Choroid plexus epithelial cell (primary cell): ENCODE measurements around the gene ABCC9.
A peak's percentile ranks its signal among the peaks of the same experiment; 100 is the strongest.

Source experiments
- DNase-seq: peaks from one replicate; pipeline ENCODE4 v3.0.0-alpha.2; 2010; ENCODE audit warnings: low read depth
- H3K4me3 ChIP-seq: 2 replicates; pipeline ENCODE4 v1.5.1; 2011; ENCODE audit warnings: low read depth, mild to moderate bottlenecking, control low read depth, low read length, moderate library complexity
- CTCF ChIP-seq: conservative IDR thresholded peaks from 2 replicates; pipeline ENCODE4 v1.5.1; 2011; ENCODE audit warnings: low read depth, mild to moderate bottlenecking, control low read depth, inconsistent platforms, low read length, moderate library complexity

Gene ABCC9

GRCh38 chr12:21757735-21758134 lies 183.5 kb downstream of the ABCC9 start:
- TF ChIP-seq CTCF: no peak
- no peak overlapping the region for H3K4me3 ChIP-seq
- DNase-seq: no peak

- no peak for DNase-seq
- no peak for TF ChIP-seq CTCF
- H3K4me3 ChIP-seq: no peak overlapping the region
These were observed 184.5 kb downstream of the ABCC9 start for GRCh38 chr12:21756699-21757098.

GRCh38 chr12:21751517-21751916 lies 189.7 kb downstream of the ABCC9 start:
- DNase-seq: peak; percentile 89
- no peak for TF ChIP-seq CTCF

More at GRCh38 chr12:21751517-21751916, 189.7 kb downstream of the ABCC9 start:
- no peak overlapping the region for H3K4me3 ChIP-seq
